ENCODE measurements around the gene MCHR1.

MCHR1 gene

GRCh38 chr22:40665312-40665711 is 14.0 kb upstream of the MCHR1 start:
- no peaks in the 10 kb centered on the region for H3K36me3 ChIP-seq (ENCODE audit: control insufficient read depth, low read length)
- no peaks in the 10 kb centered on the region for H3F3A ChIP-seq (ENCODE audit: control insufficient read depth, insufficient read depth)
- H3K4me2 ChIP-seq (ENCODE audit: low read length) = no peak overlapping the region
- peaks cover 6% of the 10 kb centered on the region for H3K4me1 ChIP-seq (ENCODE audit: control insufficient read depth, low read length)
- no peak overlapping the region for H3K27ac ChIP-seq (ENCODE audit: low read depth, low read length)
- H3K27me3 ChIP-seq (ENCODE audit: control insufficient read depth, low read length) = peaks cover 7% of the 10 kb centered on the region; the same call in 1 of the 2 replicates
- no peak overlapping the region for H3K4me3 ChIP-seq (ENCODE audit: low read length)
- TF ChIP-seq CTCF (IDR thresholded peaks at IDR 0.05; ENCODE audit: low read depth, low read length, poor library complexity, severe bottlenecking) (no peak), EZH2phosphoT487 (IDR thresholded peaks at IDR 0.05; ENCODE audit: borderline replicate concordance, low read length) (no peak)
- no peaks in the 10 kb centered on the region for H4K20me1 ChIP-seq (ENCODE audit: control insufficient read depth, insufficient read depth, low read depth, low read length)
- no peaks in the 10 kb centered on the region for H3K79me2 ChIP-seq (ENCODE audit: control insufficient read depth, low read length)
- H3K9me2 ChIP-seq (replicated peaks; ENCODE audit: control insufficient read depth, low read length) = no peaks in the 10 kb centered on the region
- no peaks in the 10 kb centered on the region for H3K9me3 ChIP-seq (ENCODE audit: control insufficient read depth, insufficient read depth, low read length)

GRCh38 chr22:40666151-40666848 is 13.0 kb upstream of the MCHR1 start:
- Histone ChIP-seq H3K27ac (ENCODE audit: low read depth, low read length) (no peak overlapping the region), H3K27me3 (ENCODE audit: control insufficient read depth, low read length) (peaks cover 7% of the 10 kb centered on the region; the same call in 1 of the 2 replicates), H3K9me3 (ENCODE audit: control insufficient read depth, insufficient read depth, low read length) (no peaks in the 10 kb centered on the region), H3F3A (ENCODE audit: control insufficient read depth, insufficient read depth) (no peaks in the 10 kb centered on the region), H3K9me2 (replicated peaks; ENCODE audit: control insufficient read depth, low read length) (no peaks in the 10 kb centered on the region), H3K36me3 (ENCODE audit: control insufficient read depth, low read length) (no peaks in the 10 kb centered on the region), H3K4me2 (ENCODE audit: low read length) (no peak overlapping the region), H4K20me1 (ENCODE audit: control insufficient read depth, insufficient read depth, low read depth, low read length) (no peaks in the 10 kb centered on the region), H3K4me1 (ENCODE audit: control insufficient read depth, low read length) (no peaks in the 10 kb centered on the region; the same call in 1 of the 2 replicates), H3K79me2 (ENCODE audit: control insufficient read depth, low read length) (no peaks in the 10 kb centered on the region), H3K4me3 (ENCODE audit: low read length) (no peak overlapping the region)
- TF ChIP-seq EZH2phosphoT487 (IDR thresholded peaks at IDR 0.05; ENCODE audit: borderline replicate concordance, low read length) (no peak), CTCF (IDR thresholded peaks at IDR 0.05; ENCODE audit: low read depth, low read length, poor library complexity, severe bottlenecking) (no peak)

GRCh38 chr22:40668611-40669411 is 10.5 kb upstream of the MCHR1 start:
- TF ChIP-seq CTCF (IDR thresholded peaks at IDR 0.05; ENCODE audit: low read depth, low read length, poor library complexity, severe bottlenecking) (no peak), EZH2phosphoT487 (IDR thresholded peaks at IDR 0.05; ENCODE audit: borderline replicate concordance, low read length) (no peak)
- Histone ChIP-seq H3K36me3 (ENCODE audit: control insufficient read depth, low read length) (no peaks in the 10 kb centered on the region), H3K4me3 (ENCODE audit: low read length) (no peak overlapping the region), H3F3A (ENCODE audit: control insufficient read depth, insufficient read depth) (no peaks in the 10 kb centered on the region), H3K79me2 (ENCODE audit: control insufficient read depth, low read length) (no peaks in the 10 kb centered on the region), H3K9me2 (replicated peaks; ENCODE audit: control insufficient read depth, low read length) (no peaks in the 10 kb centered on the region), H3K4me2 (ENCODE audit: low read length) (no peak overlapping the region), H3K9me3 (ENCODE audit: control insufficient read depth, insufficient read depth, low read length) (no peaks in the 10 kb centered on the region), H4K20me1 (ENCODE audit: control insufficient read depth, insufficient read depth, low read depth, low read length) (no peaks in the 10 kb centered on the region), H3K27ac (ENCODE audit: low read depth, low read length) (no peak overlapping the region), H3K4me1 (ENCODE audit: control insufficient read depth, low read length) (no peaks in the 10 kb centered on the region), H3K27me3 (ENCODE audit: control insufficient read depth, low read length) (peaks cover 7% of the 10 kb centered on the region; the same call in 1 of the 2 replicates)

All from DOHH2 (cell line).